CD14-positive monocyte (primary cell): ENCODE results near the gene SLCO3A1. TPM values are rescaled to one million over a fixed set of nuclear protein-coding genes. Genes with fewer than 3 reads are reported as not detected.

ENCODE experiments used
- DNase-seq, 3 donors: peaks; one replicate each; pipeline ENCODE4 v3.0.0-alpha.2; 2011 to 2022
- H2AFZ ChIP-seq: 2 replicates; pipeline ENCODE4 v1.6.0; 2012; ENCODE audit warnings: mild to moderate bottlenecking, low read depth, low read length, inconsistent platforms; ENCODE audit not compliant: insufficient read depth, poor library complexity, severe bottlenecking
- H3K27ac ChIP-seq, 2 donors: 1 replicate in 1 of 2; 2 replicates in 1 of 2; pipeline ENCODE4 v1.5.1; 2012 to 2013; ENCODE audit warnings: low read length in 2 of 2, control low read depth in 1 of 2, inconsistent platforms in 1 of 2, low read depth in 1 of 2, mild to moderate bottlenecking in 1 of 2
- H3K27me3 ChIP-seq, 2 donors: one replicate each; pipeline versions ENCODE4 v1.6.0 to v1.6.1; 2011 to 2013; ENCODE audit warnings: low read length in 2 of 2; ENCODE audit not compliant: control insufficient read depth in 2 of 2, insufficient read depth in 2 of 2
- H3K36me3 ChIP-seq, 2 donors: replicated peaks in 1 of 2; 1 replicate in 1 of 2; 2 replicates in 1 of 2; pipeline versions ENCODE4 v1.5.1 to v1.6.1; 2012 to 2013; ENCODE audit warnings: low read length in 2 of 2, control low read depth in 1 of 2, inconsistent platforms in 1 of 2, mild to moderate bottlenecking in 1 of 2; ENCODE audit not compliant: insufficient read depth in 2 of 2, control insufficient read depth in 1 of 2
- H3K4me1 ChIP-seq, 2 donors: 1 replicate in 1 of 2; 2 replicates in 1 of 2; pipeline versions ENCODE4 v1.5.1 to v1.6.1; 2012 to 2013; ENCODE audit warnings: low read length in 2 of 2, control low read depth in 1 of 2, inconsistent platforms in 1 of 2, mild to moderate bottlenecking in 1 of 2, moderate library complexity in 1 of 2; ENCODE audit not compliant: insufficient read depth in 2 of 2, control insufficient read depth in 1 of 2
- H3K4me2 ChIP-seq: replicated peaks from 2 replicates; pipeline ENCODE3; 2012; ENCODE audit warnings: low read length, moderate library complexity, mild to moderate bottlenecking; ENCODE audit not compliant: poor library complexity, severe bottlenecking; ENCODE audit errors: extremely low read depth
- H3K4me3 ChIP-seq, 3 experiments: fragments of 200-600 bp in 1 of 3; sonication (generic) in 1 of 3; replicated peaks in 1 of 3; 1 replicate in 2 of 3; 2 replicates in 1 of 3; pipeline ENCODE4 v1.5.1; 2011 to 2013; ENCODE audit warnings: low read length in 3 of 3, mild to moderate bottlenecking in 3 of 3, control low read depth in 2 of 3, low read depth in 2 of 3, inconsistent platforms in 1 of 3, moderate library complexity in 1 of 3
- H3K79me2 ChIP-seq: 2 replicates; pipeline ENCODE4 v1.6.0; 2012; ENCODE audit warnings: mild to moderate bottlenecking, control low read depth, inconsistent platforms, low read length, moderate library complexity; ENCODE audit not compliant: insufficient read depth
- H3K9ac ChIP-seq: 2 replicates; pipeline ENCODE4 v1.6.0; 2017; ENCODE audit warnings: low read length, mild to moderate bottlenecking; ENCODE audit not compliant: insufficient read depth, poor library complexity, severe bottlenecking
- H3K9me3 ChIP-seq, 2 donors: replicated peaks in 1 of 2; 1 replicate in 1 of 2; 2 replicates in 1 of 2; pipeline versions ENCODE4 v1.5.1 to v1.6.1; 2012 to 2013; ENCODE audit warnings: low read length in 2 of 2, control low read depth in 1 of 2; ENCODE audit not compliant: control insufficient read depth in 1 of 2, insufficient read depth in 1 of 2
- H4K20me1 ChIP-seq: 2 replicates; pipeline ENCODE4 v1.6.0; 2012; ENCODE audit warnings: mild to moderate bottlenecking, low read length, control low read depth, moderate library complexity; ENCODE audit not compliant: insufficient read depth
- H3K27ac Mint-ChIP-seq, 7 donors: one replicate each; pipeline ENCODE4 v1.8.0; 2020; ENCODE audit warnings: mild to moderate bottlenecking in 7 of 7, mixed read lengths in 7 of 7, moderate library complexity in 6 of 7, inconsistent platforms in 2 of 7
- H3K27me3 Mint-ChIP-seq, 3 donors: one replicate each; pipeline ENCODE4 v1.8.0; 2021 to 2022; ENCODE audit warnings: low read depth in 3 of 3, mild to moderate bottlenecking in 3 of 3, mixed read lengths in 3 of 3, moderate library complexity in 3 of 3, inconsistent platforms in 1 of 3
- H3K36me3 Mint-ChIP-seq, 2 donors: one replicate each; pipeline ENCODE4 v1.8.0; 2020; ENCODE audit warnings: mixed read lengths in 2 of 2, inconsistent platforms in 1 of 2, mild to moderate bottlenecking in 1 of 2
- H3K4me1 Mint-ChIP-seq: one replicate; pipeline ENCODE4 v1.8.0; 2020; ENCODE audit warnings: mild to moderate bottlenecking, mixed read lengths
- H3K4me3 Mint-ChIP-seq, 2 donors: one replicate each; pipeline ENCODE4 v1.8.0; 2020; ENCODE audit warnings: mild to moderate bottlenecking in 2 of 2, mixed read lengths in 2 of 2, moderate library complexity in 1 of 2
- H3K9me3 Mint-ChIP-seq, 7 donors: one replicate each; pipeline ENCODE4 v1.8.0; 2020 to 2022; ENCODE audit warnings: mixed read lengths in 7 of 7, mild to moderate bottlenecking in 6 of 7, moderate library complexity in 6 of 7, inconsistent platforms in 2 of 7
- WGBS: methylation state at CpG from one replicate; pipeline ENCODE4 v1.1.5; 2013; ENCODE audit warnings: missing lambda C conversion rate; ENCODE audit not compliant: insufficient coverage; 5-methylcytosine and 5-hydroxymethylcytosine counted together
- intact Hi-C, 2 donors: fragments of 100-400 bp; cut with micrococcal nuclease; formaldehyde crosslinking; loops; one replicate each; pipeline versions ENCODE4 v1.15.0 to v1.15.1; 2023
- polyA plus RNA-seq, 3 donors: library from polyadenylated mRNA; depleted of rRNA in 1 of 3; unstranded in 2 of 3; stranded (reverse) in 1 of 3; fragments of 300-500 nt in 2 of 3; fragments of >200 nt in 1 of 3; fragmentation: Illumina TruSeq in 2 of 3; gene quantifications; 1 replicate in 2 of 3; 2 replicates in 1 of 3; pipeline ENCODE4 v1.2.3, GENCODE V29; 2012 to 2021
- TF ChIP-seq, protein P1 (sequence below): fragments of 200-600 bp; IDR thresholded peaks from one replicate; pipeline ENCODE4 v1.8.0; 2022; ENCODE audit warnings: antibody characterized with exemption, mild to moderate bottlenecking

Gene SLCO3A1
- polyA plus RNA-seq, 3 donors = 53.7 to 76.2 (median 62.8) TPM

DNA sequence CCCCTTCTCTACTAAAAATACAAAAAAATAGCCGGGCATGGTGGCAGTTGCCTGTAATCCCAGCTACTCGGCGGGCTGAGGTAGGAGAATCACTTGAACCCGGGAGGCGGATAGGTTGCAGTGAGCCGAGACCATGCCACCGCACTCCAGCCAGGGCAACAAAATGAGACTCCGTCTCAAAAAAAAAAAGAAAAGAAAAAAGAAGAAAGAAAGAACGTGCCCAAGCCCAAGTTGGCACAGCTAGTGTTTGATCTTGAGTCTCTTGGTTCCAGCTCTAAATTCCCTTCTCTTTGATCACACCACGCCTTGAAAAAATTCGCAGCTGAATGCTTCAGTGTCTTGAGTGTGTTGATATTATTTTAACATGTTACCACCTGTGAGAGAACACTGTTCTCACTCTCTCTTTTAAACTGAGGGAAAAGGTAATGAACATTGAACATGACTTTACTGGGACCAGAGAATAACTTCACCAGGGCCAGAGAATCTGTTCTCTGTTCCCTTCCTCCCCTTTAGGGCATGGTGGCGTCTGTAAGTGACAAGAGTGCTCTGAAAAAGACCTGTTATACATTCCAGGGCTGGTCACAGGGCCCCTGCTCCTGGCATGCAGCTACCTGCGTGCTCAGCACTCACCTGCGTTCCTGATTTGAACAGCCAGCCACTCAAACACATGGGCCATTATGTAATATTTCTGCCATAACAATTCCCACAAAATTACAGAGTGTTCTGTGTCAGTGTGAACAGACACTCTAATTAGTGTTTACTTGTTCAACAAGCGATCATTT is 19.0 kb downstream of the SLCO3A1 start:
- H3K36me3 Mint-ChIP-seq = peaks cover 18 to 40% of the 10 kb centered on the region in 2 donors
- Histone ChIP-seq H3K27ac (peak overlapping the region; percentile 64 to 68), H3K79me2 (peaks cover 99% of the 10 kb centered on the region), H3K27me3 (no peaks in the 10 kb centered on the region), H3K4me2 (peak overlapping the region; percentile 19), H3K4me3 (peak overlapping the region in 1 of 3 experiments; percentile 11), H2AFZ (no peak overlapping the region), H3K9ac (no peak overlapping the region), H4K20me1 (peaks cover 94% of the 10 kb centered on the region), H3K36me3 (peaks cover 4 to 37% of the 10 kb centered on the region in 2 donors), H3K4me1 (peaks cover 28 to 38% of the 10 kb centered on the region in 2 donors), H3K9me3 (no peaks in the 10 kb centered on the region)
- WGBS = 100% methylated on average over 5 of the region's 15 CpGs
- H3K9me3 Mint-ChIP-seq = peaks cover 0 to 3% (median 0%) of the 10 kb centered on the region in 7 donors
- no peak overlapping the region for H3K4me3 Mint-ChIP-seq
- no peak for DNase-seq
- TF ChIP-seq, protein P1, sequence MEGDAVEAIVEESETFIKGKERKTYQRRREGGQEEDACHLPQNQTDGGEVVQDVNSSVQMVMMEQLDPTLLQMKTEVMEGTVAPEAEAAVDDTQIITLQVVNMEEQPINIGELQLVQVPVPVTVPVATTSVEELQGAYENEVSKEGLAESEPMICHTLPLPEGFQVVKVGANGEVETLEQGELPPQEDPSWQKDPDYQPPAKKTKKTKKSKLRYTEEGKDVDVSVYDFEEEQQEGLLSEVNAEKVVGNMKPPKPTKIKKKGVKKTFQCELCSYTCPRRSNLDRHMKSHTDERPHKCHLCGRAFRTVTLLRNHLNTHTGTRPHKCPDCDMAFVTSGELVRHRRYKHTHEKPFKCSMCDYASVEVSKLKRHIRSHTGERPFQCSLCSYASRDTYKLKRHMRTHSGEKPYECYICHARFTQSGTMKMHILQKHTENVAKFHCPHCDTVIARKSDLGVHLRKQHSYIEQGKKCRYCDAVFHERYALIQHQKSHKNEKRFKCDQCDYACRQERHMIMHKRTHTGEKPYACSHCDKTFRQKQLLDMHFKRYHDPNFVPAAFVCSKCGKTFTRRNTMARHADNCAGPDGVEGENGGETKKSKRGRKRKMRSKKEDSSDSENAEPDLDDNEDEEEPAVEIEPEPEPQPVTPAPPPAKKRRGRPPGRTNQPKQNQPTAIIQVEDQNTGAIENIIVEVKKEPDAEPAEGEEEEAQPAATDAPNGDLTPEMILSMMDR = no peak
- H3K4me1 Mint-ChIP-seq = peaks cover 59% of the 10 kb centered on the region
- intact Hi-C loops = no loop called here
- H3K27ac Mint-ChIP-seq = peak overlapping the region; percentile 87 to 97 (median 95)
- H3K27me3 Mint-ChIP-seq = no peaks in the 10 kb centered on the region

DNA sequence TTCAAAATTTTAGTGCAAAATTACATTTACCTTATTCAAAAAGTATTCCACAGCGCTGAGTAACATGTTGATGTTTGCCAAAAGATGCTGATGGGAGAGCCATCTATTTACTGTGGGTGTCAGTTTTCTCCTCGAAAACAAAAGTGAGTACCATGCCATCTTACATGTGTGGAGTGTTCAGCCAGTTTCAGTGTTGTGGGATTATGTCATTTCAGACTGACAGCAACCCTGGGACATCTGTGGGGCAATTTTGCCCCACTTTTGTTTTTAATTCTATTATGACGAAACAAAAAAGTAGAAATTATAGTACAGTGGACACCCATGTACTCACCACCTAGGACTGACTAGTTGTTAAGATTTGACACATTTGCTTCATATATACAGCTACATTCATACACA is 19.6 kb downstream of the SLCO3A1 start:
- Histone ChIP-seq H3K27ac (peak overlapping the region in 1 of 2 donors; percentile 68), H3K4me1 (peaks cover 26 to 32% of the 10 kb centered on the region in 2 donors), H4K20me1 (peaks cover 94% of the 10 kb centered on the region), H3K4me3 (no peak overlapping the region), H3K36me3 (peaks cover 4 to 37% of the 10 kb centered on the region in 2 donors), H3K9ac (no peak overlapping the region), H3K9me3 (no peaks in the 10 kb centered on the region), H3K27me3 (no peaks in the 10 kb centered on the region), H2AFZ (no peak overlapping the region), H3K79me2 (peaks cover 99% of the 10 kb centered on the region), H3K4me2 (no peak overlapping the region)
- Mint-ChIP-seq H3K27me3 (no peaks in the 10 kb centered on the region), H3K27ac (peak overlapping the region in 4 of 7 donors; percentile 30 to 97 (median 91)), H3K36me3 (peaks cover 21 to 46% of the 10 kb centered on the region in 2 donors), H3K4me3 (no peak overlapping the region), H3K4me1 (peaks cover 54% of the 10 kb centered on the region), H3K9me3 (peaks cover 0 to 3% (median 0%) of the 10 kb centered on the region in 7 donors)
- intact Hi-C loops = no loop called here
- TF ChIP-seq, protein P1 = no peak
- WGBS = no CpG with 5 or more reads among the region's 3 CpGs
- DNase-seq = no peak
